ENCODE data around the gene SPRY2.

SPRY2 gene

GRCh38 chr13:80307401-80307987 is 33.4 kb downstream of the SPRY2 start:
- POLR2A ChIA-PET = interaction anchor here (1.3 kb wide), 1 partner anchor 34 kb away, joined by 3 read pairs; the partner anchor contains the start of gene SPRY2
- TF ChIP-seq SUZ12 (IDR thresholded peaks at IDR 0.05) (no peak), CTBP1 (IDR thresholded peaks at IDR 0.05; ENCODE audit: borderline replicate concordance) (no peak), FOXK2 (IDR thresholded peaks at IDR 0.05) (no peak), TARDBP (IDR thresholded peaks at IDR 0.05) (no peak), PKNOX1 (IDR thresholded peaks at IDR 0.05) (no peak), ZNF384 (IDR thresholded peaks at IDR 0.05) (no peak), NFRKB (IDR thresholded peaks at IDR 0.05) (no peak), ELF4 (IDR thresholded peaks at IDR 0.05) (no peak), FOXM1 (IDR thresholded peaks at IDR 0.05; ENCODE audit: borderline replicate concordance) (no peak), ARNT (IDR thresholded peaks at IDR 0.05) (no peak), L3MBTL2 (conservative IDR thresholded peaks at IDR 0.05) (no peak)

GRCh38 chr13:80306337-80306972 is 34.5 kb downstream of the SPRY2 start:
- DNase-seq (ENCODE audit: extremely low spot score) = no peak
- TF ChIP-seq ARNT (IDR thresholded peaks at IDR 0.05) = no peak
- CTCF ChIA-PET = interaction anchor here (1.3 kb wide), 1 partner anchor 23 kb away, joined by 3 read pairs; no protein-coding TSS in a partner anchor
- POLR2A ChIA-PET = no interaction called here

More at GRCh38 chr13:80307401-80307987, 33.4 kb downstream of the SPRY2 start:
- CTCF ChIA-PET = no interaction called here
- no peak for DNase-seq (ENCODE audit: extremely low spot score)

GRCh38 chr13:80305737-80306136 is 35.2 kb downstream of the SPRY2 start:
- ChIA-PET POLR2A (no interaction called here), CTCF (interaction anchor here (0.6 to 1.3 kb wide), 3 partner anchors 23 to 72 kb away, joined by 3 to 11 read pairs (median 4); no protein-coding TSS in a partner anchor)
- DNase-seq (ENCODE audit: extremely low spot score) = no peak
- TF ChIP-seq FOXK2 (IDR thresholded peaks at IDR 0.05) (no peak), BHLHE40 (IDR thresholded peaks at IDR 0.05; ENCODE audit: borderline replicate concordance) (no peak), ELF4 (IDR thresholded peaks at IDR 0.05) (no peak)

GRCh38 chr13:80303225-80303811 is 37.6 kb downstream of the SPRY2 start:
- TF ChIP-seq ELF4 (IDR thresholded peaks at IDR 0.05) (no peak), LEF1 (IDR thresholded peaks at IDR 0.05; ENCODE audit: borderline replicate concordance) (no peak), ARNT (IDR thresholded peaks at IDR 0.05) (no peak), L3MBTL2 (conservative IDR thresholded peaks at IDR 0.05) (no peak), HDGF (IDR thresholded peaks at IDR 0.05; ENCODE audit: borderline replicate concordance) (no peak), SUZ12 (IDR thresholded peaks at IDR 0.05) (no peak), BHLHE40 (IDR thresholded peaks at IDR 0.05; ENCODE audit: borderline replicate concordance) (no peak), FOXK2 (IDR thresholded peaks at IDR 0.05) (no peak), PKNOX1 (IDR thresholded peaks at IDR 0.05) (no peak), FOXM1 (IDR thresholded peaks at IDR 0.05; ENCODE audit: borderline replicate concordance) (no peak), ZNF384 (IDR thresholded peaks at IDR 0.05) (no peak), NFRKB (IDR thresholded peaks at IDR 0.05) (no peak), TARDBP (IDR thresholded peaks at IDR 0.05) (no peak), FOXA1 (IDR thresholded peaks at IDR 0.05) (no peak)
- DNase-seq (ENCODE audit: extremely low spot score) = no peak
- CTCF ChIA-PET = interaction anchor here (0.6 to 0.8 kb wide), 2 partner anchors 9 kb away, joined by 3 to 8 read pairs; no protein-coding TSS in a partner anchor
- POLR2A ChIA-PET = no interaction called here

GRCh38 chr13:80299046-80299445 is 41.9 kb downstream of the SPRY2 start:
- ChIA-PET POLR2A (no interaction called here), CTCF (no interaction called here)
- DNase-seq (ENCODE audit: extremely low spot score) = no peak
- no peak for TF ChIP-seq ELF4 (IDR thresholded peaks at IDR 0.05)
- no peak for TF ChIP-seq SP1 (IDR thresholded peaks at IDR 0.05)
- TF ChIP-seq ARNT (IDR thresholded peaks at IDR 0.05) = no peak
- no peak for TF ChIP-seq BHLHE40 (IDR thresholded peaks at IDR 0.05; ENCODE audit: borderline replicate concordance)
- TF ChIP-seq L3MBTL2 (conservative IDR thresholded peaks at IDR 0.05) = no peak
- no peak for TF ChIP-seq FOXK2 (IDR thresholded peaks at IDR 0.05)
- no peak for TF ChIP-seq PKNOX1 (IDR thresholded peaks at IDR 0.05)
- no peak for TF ChIP-seq ZNF384 (IDR thresholded peaks at IDR 0.05)
- no peak for TF ChIP-seq HDGF (IDR thresholded peaks at IDR 0.05; ENCODE audit: borderline replicate concordance)
- TF ChIP-seq CTBP1 (IDR thresholded peaks at IDR 0.05; ENCODE audit: borderline replicate concordance) = no peak
- TF ChIP-seq NFRKB (IDR thresholded peaks at IDR 0.05) = no peak
- no peak for TF ChIP-seq SUZ12 (IDR thresholded peaks at IDR 0.05)

- no peak for DNase-seq (ENCODE audit: extremely low spot score)
- TF ChIP-seq L3MBTL2 (conservative IDR thresholded peaks at IDR 0.05) (no peak), FOXM1 (IDR thresholded peaks at IDR 0.05; ENCODE audit: borderline replicate concordance) (no peak), ZNF384 (IDR thresholded peaks at IDR 0.05) (no peak), TARDBP (IDR thresholded peaks at IDR 0.05) (no peak), ELF4 (IDR thresholded peaks at IDR 0.05) (no peak), SUZ12 (IDR thresholded peaks at IDR 0.05) (no peak), FOXK2 (IDR thresholded peaks at IDR 0.05) (no peak), CTBP1 (IDR thresholded peaks at IDR 0.05; ENCODE audit: borderline replicate concordance) (no peak), ARNT (IDR thresholded peaks at IDR 0.05) (no peak), SP1 (IDR thresholded peaks at IDR 0.05) (no peak), HDGF (IDR thresholded peaks at IDR 0.05; ENCODE audit: borderline replicate concordance) (no peak), BHLHE40 (IDR thresholded peaks at IDR 0.05; ENCODE audit: borderline replicate concordance) (no peak), NFRKB (IDR thresholded peaks at IDR 0.05) (no peak)
- ChIA-PET CTCF (interaction anchor here (1.0 kb wide), 1 partner anchor 60 kb away, joined by 4 read pairs; no protein-coding TSS in a partner anchor), POLR2A (interaction anchor here (0.5 to 2.2 kb wide), 2 partner anchors 44 to 236 kb away, joined by 3 to 8 read pairs; partner anchors contain the start of gene SPRY2)
Measured at GRCh38 chr13:80297503-80297902, 43.4 kb downstream of the SPRY2 start.

Measured in HEK293T (cell line).